AG09309 (cell line): ENCODE data around the gene TMEM223.

Source experiments
- DNase-seq: peaks from one replicate; pipeline ENCODE4 v3.0.0-alpha.2; 2010; ENCODE audit warnings: low read depth
- H3K4me3 ChIP-seq: 2 replicates; pipeline ENCODE4 v1.5.1; 2011; ENCODE audit warnings: mild to moderate bottlenecking, low read depth, low read length, moderate library complexity; ENCODE audit not compliant: control insufficient read depth
- TF ChIP-seq, protein P1 (sequence below): IDR thresholded peaks from 2 replicates; pipeline ENCODE4 v1.5.1; 2011; ENCODE audit warnings: mild to moderate bottlenecking, low read depth, low read length, inconsistent platforms; ENCODE audit not compliant: insufficient read depth, control insufficient read depth; ENCODE audit errors: missing control alignments

Gene TMEM223

GRCh38 chr11:62786318-62787004, 5.3 kb downstream of the TMEM223 start:
- no peak for DNase-seq
- TF ChIP-seq, protein P1, sequence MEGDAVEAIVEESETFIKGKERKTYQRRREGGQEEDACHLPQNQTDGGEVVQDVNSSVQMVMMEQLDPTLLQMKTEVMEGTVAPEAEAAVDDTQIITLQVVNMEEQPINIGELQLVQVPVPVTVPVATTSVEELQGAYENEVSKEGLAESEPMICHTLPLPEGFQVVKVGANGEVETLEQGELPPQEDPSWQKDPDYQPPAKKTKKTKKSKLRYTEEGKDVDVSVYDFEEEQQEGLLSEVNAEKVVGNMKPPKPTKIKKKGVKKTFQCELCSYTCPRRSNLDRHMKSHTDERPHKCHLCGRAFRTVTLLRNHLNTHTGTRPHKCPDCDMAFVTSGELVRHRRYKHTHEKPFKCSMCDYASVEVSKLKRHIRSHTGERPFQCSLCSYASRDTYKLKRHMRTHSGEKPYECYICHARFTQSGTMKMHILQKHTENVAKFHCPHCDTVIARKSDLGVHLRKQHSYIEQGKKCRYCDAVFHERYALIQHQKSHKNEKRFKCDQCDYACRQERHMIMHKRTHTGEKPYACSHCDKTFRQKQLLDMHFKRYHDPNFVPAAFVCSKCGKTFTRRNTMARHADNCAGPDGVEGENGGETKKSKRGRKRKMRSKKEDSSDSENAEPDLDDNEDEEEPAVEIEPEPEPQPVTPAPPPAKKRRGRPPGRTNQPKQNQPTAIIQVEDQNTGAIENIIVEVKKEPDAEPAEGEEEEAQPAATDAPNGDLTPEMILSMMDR, result peak; percentile 99

GRCh38 chr11:62782753-62783152, 9.1 kb downstream of the TMEM223 start:
- TF ChIP-seq, protein P1, result no peak
- no peak overlapping the region for H3K4me3 ChIP-seq
- DNase-seq, result no peak

More at GRCh38 chr11:62786318-62787004, 5.3 kb downstream of the TMEM223 start:
- peak overlapping the region; percentile 80 for H3K4me3 ChIP-seq

- DNase-seq, result no peak
- TF ChIP-seq, protein P1, result no peak
- H3K4me3 ChIP-seq, result no peak overlapping the region
These were observed 13.4 kb downstream of the TMEM223 start for GRCh38 chr11:62778441-62778840.

GRCh38 chr11:62777389-62777788, 14.4 kb downstream of the TMEM223 start:
- DNase-seq, result no peak
- TF ChIP-seq, protein P1, result no peak
- H3K4me3 ChIP-seq, result no peak overlapping the region

DNA sequence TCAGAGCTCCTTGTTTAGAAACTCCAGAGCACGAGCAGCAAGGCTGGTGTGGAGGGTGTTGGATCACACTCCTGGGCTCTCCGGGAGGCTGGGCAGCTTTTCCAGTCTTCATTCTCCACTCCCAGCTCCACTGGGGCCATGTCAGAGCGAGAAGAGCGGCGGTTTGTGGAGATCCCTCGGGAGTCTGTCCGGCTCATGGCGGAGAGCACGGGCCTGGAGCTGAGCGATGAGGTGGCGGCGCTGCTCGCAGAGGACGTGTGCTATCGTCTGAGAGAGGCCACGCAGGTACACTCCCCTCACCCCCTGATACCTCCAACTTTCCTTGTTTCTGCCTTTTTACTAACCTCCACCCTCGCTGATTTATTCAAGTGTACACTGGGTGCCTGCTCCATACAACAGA, 16.2 kb downstream of the TMEM223 start:
- H3K4me3 ChIP-seq, result no peak overlapping the region
- DNase-seq, result no peak
- TF ChIP-seq, protein P1, result no peak

GRCh38 chr11:62774407-62774806, 17.4 kb downstream of the TMEM223 start:
- H3K4me3 ChIP-seq, result no peak overlapping the region
- DNase-seq, result no peak
- TF ChIP-seq, protein P1, result no peak
